H1 (cell line): ENCODE results near the gene SLC22A3. TPM values are rescaled to one million over a fixed set of nuclear protein-coding genes. Genes with fewer than 3 reads are reported as not detected.

ENCODE experiments used
- CTCF ChIA-PET: fragments of 300-600 bp; sonication (Branson Sonifier 250); formaldehyde crosslinking; loops from one replicate; lab custom pipeline; 2021; ENCODE audit not compliant: partially characterized antibody; lab: Charles Lee
- POLR2A ChIA-PET: fragments of 300-600 bp; sonication (Branson Sonifier 250); formaldehyde crosslinking; loops from one replicate; lab custom pipeline; 2021; ENCODE audit warnings: inconsistent platforms; ENCODE audit not compliant: partially characterized antibody; lab: Charles Lee
- DNase-seq, 2 experiments: peaks; one replicate each; pipeline versions ENCODE4 v3.0.0 to v3.0.0-alpha.2; 2010 to 2022; ENCODE audit warnings: low spot score in 2 of 2, low read depth in 1 of 2, mixed read lengths in 1 of 2
- FAIRE-seq: peaks from 2 replicates; lab custom pipeline; 2011; peaks lifted over from hg19 to GRCh38; lab: Jason Lieb, UNC
- H2AFZ ChIP-seq: 2 replicates; pipeline ENCODE4 v1.8.1; 2012; ENCODE audit warnings: low read length, inconsistent platforms
- H2AK5ac ChIP-seq: 2 replicates; pipeline ENCODE4 v1.6.1; 2013; ENCODE audit warnings: low read depth, low read length
- H2BK120ac ChIP-seq: replicated peaks from 2 replicates; pipeline ENCODE3; 2013; ENCODE audit warnings: low read depth, low read length, inconsistent platforms
- H2BK12ac ChIP-seq: 2 replicates; pipeline ENCODE4 v1.6.1; 2013; ENCODE audit warnings: low read depth, low read length
- H2BK15ac ChIP-seq: 2 replicates; pipeline ENCODE4 v1.6.1; 2013; ENCODE audit warnings: low read length
- H2BK20ac ChIP-seq: 2 replicates; pipeline ENCODE4 v1.6.1; 2013; ENCODE audit warnings: low read length
- H2BK5ac ChIP-seq: 2 replicates; pipeline ENCODE4 v1.6.1; 2013; ENCODE audit warnings: low read depth, low read length
- H3K14ac ChIP-seq: 2 replicates; pipeline ENCODE4 v1.6.1; 2013; ENCODE audit warnings: inconsistent platforms; ENCODE audit not compliant: insufficient read length
- H3K18ac ChIP-seq: 2 replicates; pipeline ENCODE4 v1.6.1; 2013; ENCODE audit warnings: low read length; ENCODE audit errors: extremely low read depth
- H3K23ac ChIP-seq: 2 replicates; pipeline ENCODE4 v1.6.1; 2013; ENCODE audit warnings: inconsistent platforms; ENCODE audit not compliant: insufficient read length
- H3K23me2 ChIP-seq: 2 replicates; pipeline ENCODE4 v1.6.1; 2013; ENCODE audit warnings: low read depth, low read length
- H3K27ac ChIP-seq: 2 replicates; pipeline ENCODE4 v1.6.1; 2011; ENCODE audit warnings: low read depth, low read length, inconsistent platforms
- H3K27me3 ChIP-seq, 4 experiments: replicated peaks in 1 of 4; 1 replicate in 1 of 4; 2 replicates in 3 of 4; pipeline versions ENCODE4 v1.6.1 to v1.8.1; 2011 to 2013; ENCODE audit warnings: low read length in 3 of 4, mild to moderate bottlenecking in 3 of 4, inconsistent platforms in 2 of 4, mixed read lengths in 2 of 4, moderate library complexity in 1 of 4; ENCODE audit not compliant: control insufficient read depth in 3 of 4, insufficient read depth in 3 of 4; ENCODE audit errors: extremely low read depth in 1 of 4
- H3K36me3 ChIP-seq, 4 experiments: 2 replicates each; pipeline versions ENCODE4 v1.6.1 to v1.8.1; 2011 to 2013; ENCODE audit warnings: mild to moderate bottlenecking in 4 of 4, low read length in 3 of 4, moderate library complexity in 2 of 4, control low read depth in 1 of 4, inconsistent platforms in 1 of 4; ENCODE audit not compliant: insufficient read depth in 4 of 4, control insufficient read depth in 2 of 4
- H3K4ac ChIP-seq: replicated peaks from 2 replicates; pipeline ENCODE3; 2013; ENCODE audit warnings: low read length, low read depth, mixed read lengths, inconsistent platforms; ENCODE audit not compliant: insufficient read length
- H3K4me1 ChIP-seq, 4 experiments: replicated peaks in 1 of 4; 1 replicate in 1 of 4; 2 replicates in 3 of 4; pipeline versions ENCODE4 v1.6.1 to v1.8.1; 2011 to 2013; ENCODE audit warnings: low read length in 3 of 4, inconsistent platforms in 2 of 4, mixed read lengths in 1 of 4; ENCODE audit not compliant: insufficient read depth in 4 of 4, control insufficient read depth in 3 of 4
- H3K4me2 ChIP-seq, 2 experiments: 2 replicates each; pipeline versions ENCODE4 v1.6.1 to v1.8.1; 2011 to 2013; ENCODE audit warnings: low read depth in 2 of 2, low read length in 2 of 2, control low read depth in 1 of 2, inconsistent platforms in 1 of 2, mild to moderate bottlenecking in 1 of 2; ENCODE audit not compliant: insufficient read depth in 1 of 2
- H3K4me3 ChIP-seq, 4 experiments: fragments of 200-600, 300-600 bp in 1 of 4; sonication (generic), shearing (Covaris generic), sonication (Bioruptor Twin) in 1 of 4; 2 replicates each; pipeline versions ENCODE4 v1.5.1 to v1.8.1; 2011 to 2016; ENCODE audit warnings: low read length in 4 of 4, low read depth in 3 of 4, control low read depth in 2 of 4, inconsistent platforms in 2 of 4, mild to moderate bottlenecking in 2 of 4, mixed read lengths in 1 of 4, moderate library complexity in 1 of 4; ENCODE audit not compliant: insufficient read depth in 2 of 4; ENCODE audit errors: extremely low read depth in 1 of 4
- H3K56ac ChIP-seq: replicated peaks from 2 replicates; pipeline ENCODE3; 2013; ENCODE audit warnings: low read depth, mild to moderate bottlenecking, mixed read lengths, low read length, inconsistent platforms; ENCODE audit not compliant: insufficient read length
- H3K79me1 ChIP-seq: 2 replicates; pipeline ENCODE4 v1.6.1; 2013; ENCODE audit warnings: low read depth, low read length, control low read depth
- H3K79me2 ChIP-seq, 2 experiments: 2 replicates each; pipeline versions ENCODE4 v1.6.1 to v1.8.1; 2012 to 2013; ENCODE audit warnings: low read length in 2 of 2, mild to moderate bottlenecking in 2 of 2, inconsistent platforms in 1 of 2; ENCODE audit not compliant: insufficient read depth in 2 of 2, control insufficient read depth in 1 of 2
- H3K9ac ChIP-seq, 4 experiments: replicated peaks in 1 of 4; 1 replicate in 1 of 4; 2 replicates in 3 of 4; pipeline versions ENCODE4 v1.6.1 to v1.8.1; 2011 to 2013; ENCODE audit warnings: low read depth in 3 of 4, low read length in 3 of 4, control low read depth in 2 of 4, mild to moderate bottlenecking in 2 of 4, moderate library complexity in 2 of 4, inconsistent platforms in 1 of 4; ENCODE audit errors: extremely low read depth in 1 of 4
- H3K9me3 ChIP-seq, 2 experiments: 2 replicates each; pipeline versions ENCODE4 v1.6.1 to v1.8.1; 2012 to 2013; ENCODE audit warnings: mild to moderate bottlenecking in 2 of 2, moderate library complexity in 2 of 2, control low read depth in 1 of 2, inconsistent platforms in 1 of 2, low read depth in 1 of 2, low read length in 1 of 2, mixed read lengths in 1 of 2; ENCODE audit not compliant: insufficient read depth in 2 of 2
- H4K20me1 ChIP-seq, 2 experiments: replicated peaks in 1 of 2; 2 replicates each; pipeline versions ENCODE3 to v1.8.1; 2011 to 2013; ENCODE audit warnings: inconsistent platforms in 2 of 2, low read length in 2 of 2, mild to moderate bottlenecking in 1 of 2; ENCODE audit not compliant: insufficient read depth in 2 of 2, control insufficient read depth in 1 of 2
- H4K5ac ChIP-seq: 2 replicates; pipeline ENCODE4 v1.6.1; 2013; ENCODE audit warnings: low read length, low read depth, mixed read lengths, inconsistent platforms; ENCODE audit not compliant: insufficient read length
- H4K8ac ChIP-seq: 2 replicates; pipeline ENCODE4 v1.8.0; 2013; ENCODE audit warnings: mild to moderate bottlenecking, moderate library complexity, low read length, inconsistent platforms; ENCODE audit not compliant: insufficient read depth; ENCODE audit errors: extremely low read depth
- H4K91ac ChIP-seq: replicated peaks from 2 replicates; pipeline ENCODE3; 2013; ENCODE audit warnings: low read length, mixed read lengths, inconsistent platforms; ENCODE audit not compliant: insufficient read length
- CHD2 ChIP-seq: IDR thresholded peaks from 2 replicates; pipeline ENCODE4 v1.6.1; 2012; ENCODE audit warnings: low read length, improper control_type of control experiment
- CREB1 ChIP-seq: IDR thresholded peaks from 2 replicates; pipeline ENCODE4 v1.6.1; 2012; ENCODE audit warnings: inconsistent platforms
- HDAC2 ChIP-seq, 2 experiments: fragments of 300-600 bp in 1 of 2; sonication (generic) in 1 of 2; IDR thresholded peaks; 2 replicates each; pipeline ENCODE4 v1.6.1; 2011 to 2012; ENCODE audit warnings: low read depth in 2 of 2, low read length in 2 of 2, mild to moderate bottlenecking in 2 of 2, moderate library complexity in 2 of 2, borderline replicate concordance in 1 of 2, inconsistent platforms in 1 of 2
- KDM5A ChIP-seq: fragments of 200-600 bp; IDR thresholded peaks from 2 replicates; pipeline ENCODE4 v1.7.1; 2012; ENCODE audit warnings: mild to moderate bottlenecking, low read length, inconsistent platforms, mixed read lengths
- RBBP5 ChIP-seq: IDR thresholded peaks from 2 replicates; pipeline ENCODE4 v1.7.1; 2012; ENCODE audit warnings: low read depth, mild to moderate bottlenecking, inconsistent platforms, low read length, moderate library complexity, borderline replicate concordance
- SIX5 ChIP-seq: IDR thresholded peaks from 2 replicates; pipeline ENCODE4 v1.6.1; 2011; ENCODE audit warnings: mild to moderate bottlenecking, low read depth, low read length
- SP2 ChIP-seq: IDR thresholded peaks from 2 replicates; pipeline ENCODE4 v1.6.1; 2012; ENCODE audit warnings: mild to moderate bottlenecking, low read length, inconsistent platforms
- WGBS, 2 experiments: shearing (Covaris generic) in 1 of 2; methylation state at CpG; one replicate each; pipeline versions ENCODE4 v1.1.6 to v1.1.7; 2013 to 2015; ENCODE audit warnings: low lambda C conversion rate in 2 of 2, mixed read lengths in 2 of 2, inconsistent platforms in 1 of 2, low coverage in 1 of 2, missing lambda C conversion rate in 1 of 2; ENCODE audit not compliant: insufficient replicate concordance in 2 of 2, insufficient coverage in 1 of 2, insufficient read length in 1 of 2; ENCODE audit errors: extremely low coverage in 1 of 2, missing lambda C conversion rate in 1 of 2; 5-methylcytosine and 5-hydroxymethylcytosine counted together
- polyA plus RNA-seq, 7 experiments: library from polyadenylated mRNA; depleted of rRNA in 3 of 7; stranded (reverse) in 5 of 7; unstranded in 2 of 7; fragments of >200 nt in 5 of 7; fragments of 200-250 nt in 2 of 7; gene quantifications; 1 replicate in 5 of 7; 2 replicates in 1 of 7; 4 replicates in 1 of 7; pipeline versions ENCODE4 v1.2.1 to v1.2.3, GENCODE V29; 2011 to 2013; ENCODE audit warnings: missing spikeins in 2 of 7, mixed read lengths in 2 of 7
- total RNA-seq: library from RNA; stranded (reverse); fragmentation: NEBNext Ultra II Directional; extraction: Animal tissue kit (Norgen Biotek cat#: 25700); gene quantifications from 2 replicates; pipeline ENCODE4 v1.2.1, GENCODE V29; 2021

The SLC22A3 gene
- total and polyA plus RNA-seq, 2 of the 8 experiments (the other 6 are each of a cell fraction or from before 2014, with no cell fraction given), result 1.0 to 2.9 TPM

DNA sequence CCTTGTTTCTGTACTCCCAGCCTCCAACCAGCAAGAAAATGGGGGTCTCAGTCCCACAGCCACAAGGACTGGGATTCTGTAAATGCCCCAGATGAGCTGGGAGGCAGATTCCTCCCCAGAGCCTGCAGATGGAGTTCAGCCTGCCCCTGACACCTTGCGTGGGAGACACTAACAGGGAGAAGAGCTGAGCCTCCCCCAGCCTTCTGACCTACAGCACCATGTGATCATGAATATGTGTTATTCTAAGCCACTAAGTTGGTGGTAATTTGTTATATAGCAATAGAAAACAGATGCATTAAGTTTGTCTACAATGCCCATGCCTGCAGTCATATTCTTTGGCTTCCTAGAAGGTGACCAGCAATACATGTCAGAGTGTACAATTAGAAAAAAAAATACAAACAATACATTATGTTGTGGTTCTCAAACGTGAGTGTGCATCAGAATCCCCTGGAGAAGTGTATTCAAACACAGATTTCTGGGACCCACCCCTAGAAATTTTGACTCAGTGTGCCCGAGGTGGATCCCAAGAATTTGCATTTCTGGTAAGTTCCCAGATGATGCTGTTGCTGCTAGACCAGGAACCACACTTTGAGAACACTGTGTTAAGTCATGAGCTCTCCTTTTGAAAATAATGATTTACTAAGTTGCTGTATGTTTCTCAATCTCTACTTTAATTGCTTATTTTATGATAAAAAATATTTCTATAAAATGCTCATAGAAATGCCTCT is 39.9 kb downstream of the SLC22A3 start:
- Histone ChIP-seq H2AFZ (no peak overlapping the region), H4K20me1 (no peaks in the 10 kb centered on the region), H4K8ac (no peak overlapping the region), H3K79me2 (no peaks in the 10 kb centered on the region), H2BK120ac (no peak overlapping the region), H3K4me3 (no peak overlapping the region), H2BK15ac (no peak overlapping the region), H3K9ac (no peak overlapping the region), H4K5ac (no peak overlapping the region), H3K23me2 (peaks cover 1% of the 10 kb centered on the region; the same call in 1 of the 2 replicates), H3K9me3 (0 out of 4 replicates have a peak, but pooled peaks cover 0 to under 1% of the 10 kb centered on the region in 2 experiments), H3K4me1 (no peaks in the 10 kb centered on the region; a peak in 1 of 7 replicates), H3K23ac (no peak overlapping the region), H4K91ac (no peak overlapping the region), H3K18ac (no peak overlapping the region), H3K79me1 (no peaks in the 10 kb centered on the region), H3K14ac (no peak overlapping the region), H3K27me3 (no peaks in the 10 kb centered on the region), H3K4me2 (no peak overlapping the region), H2AK5ac (no peak overlapping the region), H2BK12ac (no peak overlapping the region), H2BK5ac (no peak overlapping the region), H2BK20ac (no peak overlapping the region), H3K36me3 (no peaks in the 10 kb centered on the region), H3K27ac (no peak overlapping the region), H3K4ac (no peak overlapping the region), H3K56ac (no peak overlapping the region)
- FAIRE-seq (no peak), DNase-seq (no peak)
- TF ChIP-seq RBBP5 (no peak), SIX5 (no peak), KDM5A (no peak), CREB1 (no peak), CHD2 (no peak), HDAC2 (IDR thresholded peaks at IDR 0.05; ENCODE audit: borderline replicate concordance in 1 of 2, low read depth in 2 of 2, low read length in 2 of 2) (no peak), SP2 (no peak)
- WGBS, 2 experiments, result 84% methylated on average over 3 of the region's 3 CpGs; no CpG with 5 or more reads in 1 of the 2 experiments
- CTCF ChIA-PET, result interaction anchor here (0.6 to 1.2 kb wide), 2 partner anchors 67 to 300 kb away, joined by 3 read pairs; no protein-coding TSS in a partner anchor
- POLR2A ChIA-PET, result interaction anchor here (0.6 kb wide), 1 partner anchor 441 kb away, joined by 3 read pairs; no protein-coding TSS in a partner anchor
